Coronary artery (tissue), 2 donors: ENCODE measurements around the gene CCDC175.

Experiments used
- DNase-seq: peaks from one replicate; pipeline ENCODE4 v3.0.0-alpha.2; 2017; ENCODE audit warnings: low spot score
- H3K27ac ChIP-seq, 2 donors: fragments of 200-600 bp; sonication (generic); one replicate each; pipeline ENCODE4 v1.5.1; 2016 to 2019
- H3K4me3 ChIP-seq: fragments of 200-600 bp; sonication (generic); 2 replicates; pipeline ENCODE4 v1.5.1; 2016; ENCODE audit warnings: mild to moderate bottlenecking, moderate library complexity
- CTCF ChIP-seq: fragments of 200-600 bp; sonication (generic); IDR thresholded peaks from one replicate; pipeline ENCODE4 v1.5.1; 2019; ENCODE audit warnings: antibody characterized with exemption

CCDC175 gene

GRCh38 chr14:59543873-59544272, 32.7 kb downstream of the CCDC175 start:
- H3K27ac ChIP-seq: no peak overlapping the region
- no peak for TF ChIP-seq CTCF
- no peak for DNase-seq
- H3K4me3 ChIP-seq: no peak overlapping the region

- Histone ChIP-seq H3K27ac (no peak overlapping the region), H3K4me3 (no peak overlapping the region)
- TF ChIP-seq CTCF: no peak
- no peak for DNase-seq
Observed at GRCh38 chr14:59541731-59542130, 34.9 kb downstream of the CCDC175 start.

GRCh38 chr14:59540852-59541251, 35.8 kb downstream of the CCDC175 start:
- no peak for DNase-seq
- no peak overlapping the region for H3K4me3 ChIP-seq
- no peak for TF ChIP-seq CTCF
- H3K27ac ChIP-seq: no peak overlapping the region

GRCh38 chr14:59538936-59539335, 37.7 kb downstream of the CCDC175 start:
- no peak for TF ChIP-seq CTCF
- DNase-seq: no peak
- H3K27ac ChIP-seq: no peak overlapping the region
- no peak overlapping the region for H3K4me3 ChIP-seq

- no peak for DNase-seq
- no peak overlapping the region for H3K27ac ChIP-seq
- no peak for TF ChIP-seq CTCF
- no peak overlapping the region for H3K4me3 ChIP-seq
Observed at GRCh38 chr14:59537476-59537875, 39.1 kb downstream of the CCDC175 start.

- no peak overlapping the region for H3K27ac ChIP-seq
- DNase-seq: no peak
- no peak for TF ChIP-seq CTCF
- no peak overlapping the region for H3K4me3 ChIP-seq
Observed at GRCh38 chr14:59534361-59534987, 42.1 kb downstream of the CCDC175 start.

GRCh38 chr14:59532419-59532818, 44.2 kb downstream of the CCDC175 start:
- no peak overlapping the region for H3K4me3 ChIP-seq
- TF ChIP-seq CTCF: no peak

More at GRCh38 chr14:59532419-59532818, 44.2 kb downstream of the CCDC175 start:
- H3K27ac ChIP-seq: no peak overlapping the region
- DNase-seq: no peak
